ENCODE results near the gene ANKRD55.
A peak's percentile ranks its signal among the peaks of the same experiment; 100 is the strongest.
"Not testable (repeated sequence)": the region's sequence is repeated elsewhere in the genome, so short reads cannot be mapped to it uniquely, and the experiment has no call there.

ANKRD55 gene

DNA sequence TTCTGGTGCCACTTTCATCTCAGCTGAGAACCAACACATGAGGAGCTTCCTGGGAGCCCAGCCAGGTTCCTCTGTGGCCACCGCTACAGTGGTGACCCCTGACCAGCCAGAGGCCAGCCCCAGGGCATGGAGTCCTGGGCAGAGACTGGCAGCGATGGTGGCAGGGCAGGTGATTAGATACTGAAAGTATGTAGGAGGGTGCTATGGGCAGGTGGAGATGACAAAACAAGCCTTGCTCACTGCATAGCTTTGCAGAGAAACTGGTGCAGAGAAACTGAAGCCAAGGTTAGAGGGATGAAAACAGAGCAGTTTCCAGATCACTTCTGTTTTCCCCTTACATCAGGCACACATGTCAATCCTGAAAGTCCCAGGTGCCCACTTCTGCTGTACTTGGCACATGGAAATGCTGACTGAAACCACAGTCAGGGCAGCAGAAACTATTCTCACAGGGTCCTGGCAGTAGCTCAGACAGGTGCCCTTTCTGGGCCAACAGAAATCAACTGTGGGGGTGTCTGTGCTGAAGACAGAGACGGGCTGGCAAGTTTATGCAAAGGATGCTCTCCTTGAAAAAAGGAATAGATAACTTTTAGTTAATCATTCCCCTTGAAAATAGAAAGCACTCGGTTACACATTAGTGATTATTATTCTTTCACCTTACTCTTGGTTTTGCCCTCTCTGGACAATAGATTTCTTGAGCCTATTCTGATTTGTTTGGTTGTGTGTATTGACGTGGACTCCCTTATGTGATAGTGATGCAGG, 90.3 kb downstream of the ANKRD55 start:
- DNase-seq = no peak

DNA sequence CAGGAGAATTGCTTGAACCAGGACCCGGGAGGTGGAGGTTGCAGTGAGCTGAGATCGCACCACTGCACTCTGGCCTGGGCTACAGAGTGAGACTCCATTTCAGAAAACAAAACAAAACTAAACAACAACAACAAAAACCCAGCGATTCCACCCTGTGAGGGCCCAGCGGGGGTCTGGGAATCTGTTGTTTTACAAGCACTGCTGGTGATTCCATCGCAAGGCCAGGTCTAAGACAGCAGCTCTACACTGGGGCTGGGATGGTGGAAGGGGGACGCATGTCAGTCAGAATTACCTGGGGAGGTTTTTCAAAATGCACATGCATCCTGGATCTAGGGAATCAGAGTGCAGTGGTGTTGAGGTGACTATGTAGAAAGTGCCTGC, 90.9 kb downstream of the ANKRD55 start:
- DNase-seq = no peak

DNA sequence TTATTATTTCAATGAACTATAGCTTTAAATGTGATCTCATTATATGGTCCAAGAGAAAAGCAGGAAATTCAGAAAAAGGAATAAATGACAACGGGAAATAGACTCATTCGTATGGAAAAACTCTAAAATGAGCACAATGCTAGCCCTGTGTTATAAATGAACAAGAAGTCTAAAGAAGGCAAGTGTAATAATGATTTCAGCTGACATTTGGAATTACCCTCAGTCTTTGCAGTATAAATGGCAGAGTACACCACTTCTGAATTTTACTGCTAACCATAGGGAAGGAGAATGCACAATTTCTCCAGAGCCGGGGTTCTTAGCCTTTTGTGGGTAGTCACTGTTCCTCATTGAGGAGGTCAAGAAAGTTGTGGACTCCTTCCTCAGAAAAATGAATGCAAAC, 93.1 kb downstream of the ANKRD55 start:
- no peak for DNase-seq

DNA sequence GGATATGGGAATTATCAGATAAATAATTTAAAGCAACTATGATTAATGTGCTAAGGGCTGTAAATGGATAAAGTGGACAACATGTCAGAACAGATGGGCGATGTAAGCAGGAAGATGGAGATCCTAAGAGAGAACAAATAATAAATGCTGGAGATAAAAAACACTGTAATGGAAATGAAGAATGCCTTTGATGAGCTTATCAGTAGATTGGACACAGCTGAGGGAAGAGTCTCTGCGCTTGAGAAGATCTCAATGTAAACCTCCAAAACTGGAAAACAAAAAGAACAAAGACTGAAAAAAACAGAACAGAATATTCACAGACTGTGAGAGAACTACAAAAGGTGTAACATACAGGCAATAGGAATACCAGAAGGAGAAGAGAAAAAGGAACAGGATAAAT, 102.5 kb downstream of the ANKRD55 start:
- no peak for DNase-seq

DNA sequence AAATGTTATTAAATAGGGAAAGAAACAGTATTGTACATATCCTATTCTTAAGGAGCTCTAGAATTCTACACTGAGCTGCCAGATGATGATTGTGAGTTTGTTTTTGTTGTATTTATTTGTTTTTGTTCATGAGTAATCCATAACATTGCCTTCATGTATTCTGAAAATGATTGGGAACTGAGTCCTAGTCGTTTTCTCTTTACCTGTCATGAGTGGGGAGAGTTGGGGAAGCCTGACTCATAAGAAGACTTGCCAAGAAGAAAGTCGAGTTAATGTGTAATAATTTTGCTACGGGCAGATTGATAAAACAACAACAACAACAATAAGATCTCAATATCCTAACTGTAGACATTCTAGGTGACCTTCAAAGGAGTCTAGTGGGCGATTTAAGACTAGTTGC, 103.8 kb downstream of the ANKRD55 start:
- no peak for DNase-seq

DNA sequence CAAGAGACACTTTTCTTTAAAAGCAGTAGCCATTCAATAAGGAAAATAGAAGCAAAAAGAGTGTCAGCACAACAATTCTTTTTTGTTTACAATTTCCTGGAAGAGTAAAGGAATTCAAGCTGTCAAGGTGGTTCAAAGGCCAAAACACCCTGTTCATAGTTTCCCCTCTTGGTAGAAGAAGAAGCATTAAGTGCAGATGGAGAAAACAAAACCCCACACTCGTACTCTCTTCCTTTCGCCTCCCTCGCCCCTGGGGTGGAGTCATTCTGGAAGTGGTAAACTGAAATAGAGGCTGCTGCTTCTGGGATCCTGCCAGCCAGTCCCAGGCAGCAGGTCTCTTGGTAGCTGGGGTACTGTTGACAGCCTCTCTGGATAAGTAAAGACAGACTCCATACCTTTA, 105.0 kb downstream of the ANKRD55 start:
- DNase-seq = peak; percentile 30

DNA sequence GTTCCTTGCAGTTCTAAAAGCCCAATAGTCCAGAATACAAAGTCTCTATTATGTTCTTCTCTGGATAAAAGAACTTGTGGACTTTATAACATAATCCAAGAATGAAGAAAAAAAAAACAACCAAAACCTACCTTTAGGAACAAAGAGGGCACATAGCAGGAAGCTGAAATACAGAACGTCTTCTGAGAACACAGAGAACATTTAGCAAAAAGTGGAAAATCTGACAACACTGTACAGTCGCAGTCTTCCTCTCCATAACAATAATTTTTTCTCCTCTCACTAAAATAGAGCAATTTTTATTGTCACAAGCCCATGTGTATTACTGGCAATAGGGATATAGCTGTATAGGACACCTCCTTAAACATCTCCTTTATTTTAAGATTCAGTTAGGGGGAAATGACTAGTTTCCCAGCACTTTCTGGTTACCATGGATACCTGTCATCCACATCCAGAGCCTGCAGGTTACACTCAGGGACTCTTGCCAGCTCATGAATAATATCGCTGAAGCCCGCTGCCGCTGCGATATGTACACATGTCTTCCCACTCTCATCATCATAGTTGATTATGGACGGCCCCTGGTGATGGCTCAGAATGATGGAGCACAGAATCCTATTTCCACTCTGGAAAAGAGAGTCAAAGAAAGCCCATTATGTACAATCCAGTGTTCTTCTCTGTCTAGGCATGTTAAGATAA, 106.5 kb downstream of the ANKRD55 start:
- no peak for DNase-seq

DNA sequence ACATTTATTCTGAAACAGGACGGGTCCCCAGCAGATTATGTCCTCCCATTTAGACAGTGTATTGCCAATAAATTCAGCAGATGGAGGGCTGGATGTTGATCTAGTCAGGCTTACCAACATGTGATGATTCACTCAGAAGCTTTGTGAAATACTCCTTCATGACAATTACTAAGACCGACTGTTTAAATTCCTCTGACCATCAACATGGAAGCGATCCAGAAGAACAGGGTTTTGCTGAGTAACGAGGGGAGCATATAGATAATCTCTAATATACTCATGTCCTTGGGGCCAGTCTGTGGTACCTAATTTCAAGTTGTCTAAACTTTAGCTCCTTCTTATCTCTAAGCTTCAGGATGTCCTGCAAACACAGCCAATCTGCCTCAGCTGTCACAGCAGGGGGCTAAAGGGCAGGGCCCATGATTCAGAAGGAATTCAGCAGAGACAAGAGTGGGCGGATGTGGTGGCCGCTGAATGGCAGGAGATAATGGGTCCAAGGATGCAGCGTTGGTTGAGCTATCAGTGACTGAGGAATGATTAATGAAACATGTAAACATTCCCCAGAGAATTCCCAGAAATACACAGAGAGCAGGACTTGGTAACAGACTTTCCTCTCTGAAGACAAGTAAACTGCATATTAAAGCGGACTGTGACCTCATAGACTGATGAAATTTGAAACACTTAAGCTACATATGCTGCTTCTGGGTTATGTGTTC, 109.4 kb downstream of the ANKRD55 start:
- no peak for DNase-seq

DNA sequence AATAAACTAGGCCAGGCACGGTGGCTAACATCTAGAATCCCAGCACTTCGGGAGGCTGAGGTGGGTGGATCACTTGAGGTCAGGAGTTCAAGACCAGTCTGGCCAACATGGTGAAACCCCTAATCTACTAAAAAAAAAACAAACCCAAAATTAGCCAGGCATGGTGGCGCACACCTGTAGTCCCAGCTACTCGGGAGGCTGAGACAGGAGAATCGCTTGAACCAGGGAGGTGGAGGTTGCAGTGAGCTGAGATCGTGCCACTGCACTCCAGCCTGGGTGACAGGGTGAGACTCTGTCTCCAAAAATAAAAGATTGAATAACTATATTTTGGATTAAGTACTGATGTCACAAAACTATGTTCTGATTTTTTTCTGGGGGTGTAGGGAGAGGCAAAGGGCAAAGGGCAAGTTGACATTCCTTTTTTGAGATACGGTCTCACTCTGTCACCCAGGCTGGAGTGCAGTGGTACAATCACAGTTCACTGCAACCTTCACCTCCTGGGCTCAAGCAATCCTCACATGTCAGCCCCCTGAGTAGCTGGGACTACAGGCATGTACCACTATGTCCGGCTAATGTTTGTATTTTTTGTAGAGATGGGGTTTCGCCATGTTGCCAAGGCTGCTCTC, 110.7 kb downstream of the ANKRD55 start:
- not testable (repeated sequence) for DNase-seq

DNA sequence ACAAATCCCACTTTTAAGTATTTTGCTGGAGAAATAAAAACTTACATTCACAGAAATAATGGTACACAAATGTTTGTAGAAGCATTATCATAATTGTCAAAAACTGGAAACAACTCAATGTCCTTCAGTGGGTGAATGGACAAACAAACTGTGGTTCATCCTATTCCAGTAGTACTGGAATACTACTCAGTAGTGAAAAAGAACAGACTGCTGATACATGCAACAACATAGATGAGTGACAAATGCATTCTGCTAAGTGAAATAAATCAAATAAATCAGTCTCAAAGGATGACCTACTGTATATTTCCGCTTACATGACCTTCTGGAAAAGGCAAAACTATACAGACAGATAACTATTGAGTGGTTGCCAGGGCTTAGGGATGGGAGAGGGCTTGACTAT, 114.1 kb downstream of the ANKRD55 start:
- no peak for DNase-seq

DNA sequence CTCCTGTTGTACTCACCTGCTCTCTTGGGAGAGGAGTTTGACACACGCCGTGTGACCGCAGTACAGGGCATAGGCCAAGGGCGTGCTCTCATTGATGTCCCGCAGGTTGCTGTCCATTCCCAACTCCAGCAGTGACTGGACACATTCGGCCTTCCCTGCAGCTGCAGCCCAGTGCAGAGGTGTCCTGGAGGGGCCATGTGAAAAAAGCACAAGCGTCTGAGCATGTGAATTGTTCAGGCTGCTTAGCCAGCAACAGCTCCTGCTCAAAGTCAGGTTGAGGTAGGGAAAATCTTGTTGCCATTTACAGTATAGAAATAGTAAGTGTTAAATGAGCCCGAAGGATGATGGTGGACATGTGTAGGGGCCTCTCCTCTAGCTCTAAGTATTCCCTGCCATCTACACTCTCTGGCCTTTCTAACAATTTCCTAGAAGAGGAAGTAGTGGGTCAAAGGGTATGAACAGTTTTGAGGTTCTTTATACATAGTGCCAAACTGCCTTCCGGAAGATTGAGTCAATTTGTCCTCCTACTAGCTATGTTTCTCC, 116.5 kb downstream of the ANKRD55 start:
- DNase-seq = no peak

DNA sequence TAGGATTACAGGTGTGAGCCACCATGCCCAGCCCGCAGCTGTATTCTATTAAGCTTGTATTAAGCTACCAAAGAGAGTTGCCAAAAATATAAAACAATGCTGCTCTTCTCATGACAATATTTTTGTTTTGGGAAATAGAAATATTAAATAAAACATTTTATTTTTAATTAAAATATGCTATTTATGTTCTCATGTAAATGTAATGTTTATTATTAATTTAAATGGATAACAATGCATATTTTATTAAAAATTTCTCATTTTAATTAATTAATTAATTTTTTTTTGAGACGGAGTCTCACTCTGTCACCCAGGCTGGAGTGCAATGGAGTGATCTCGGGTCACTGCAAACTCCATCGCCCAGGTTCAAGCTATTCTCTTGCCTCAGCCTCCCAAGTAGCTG, 117.5 kb downstream of the ANKRD55 start:
- DNase-seq = no peak

DNA sequence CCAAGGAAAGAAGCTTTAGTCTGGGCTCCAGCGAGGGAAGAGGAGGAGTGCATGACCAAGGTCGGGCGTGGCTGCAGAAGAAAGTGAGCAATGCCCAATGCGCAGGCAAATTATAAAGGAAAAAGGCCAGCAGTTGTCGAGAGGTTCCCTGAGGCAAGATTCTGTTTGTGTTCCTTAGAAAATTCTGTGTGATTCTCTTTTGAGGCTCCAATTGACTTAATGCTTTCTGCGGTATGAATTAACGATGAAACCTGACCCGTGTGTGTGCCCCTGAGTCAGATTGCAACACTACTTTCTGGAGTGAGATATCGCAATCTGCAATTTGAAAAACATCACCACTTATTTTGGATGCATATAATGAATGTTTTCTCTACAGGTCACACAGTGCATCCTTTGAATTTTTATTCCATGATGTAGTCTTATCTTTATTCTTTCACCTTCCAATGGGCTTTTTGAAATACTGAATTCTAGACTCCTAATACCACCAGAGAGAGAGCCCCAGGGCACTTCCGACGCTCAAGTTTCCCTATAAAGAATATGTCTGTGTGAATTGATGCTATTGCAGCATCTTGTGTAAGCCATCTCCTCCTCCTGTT, 120.5 kb downstream of the ANKRD55 start:
- DNase-seq = no peak

DNA sequence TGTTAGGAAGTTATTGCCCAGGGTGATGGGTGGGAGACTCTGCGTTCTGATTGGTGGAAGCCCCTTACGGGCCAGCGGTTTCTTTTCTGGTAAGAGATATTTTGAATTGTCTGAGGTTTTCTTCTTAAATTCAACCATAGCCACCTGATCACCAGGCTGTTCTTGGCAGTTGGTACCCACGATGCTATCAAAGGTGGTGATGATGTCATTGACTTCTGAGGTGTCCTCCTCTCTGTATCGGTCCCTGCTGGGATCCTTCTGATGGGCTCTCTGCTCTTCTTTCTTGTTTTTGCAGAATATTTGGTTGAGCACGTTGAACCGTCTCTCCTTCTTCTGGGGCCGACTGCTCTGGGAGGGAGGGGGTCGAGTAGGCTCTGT, 121.7 kb downstream of the ANKRD55 start:
- DNase-seq = no peak

DNA sequence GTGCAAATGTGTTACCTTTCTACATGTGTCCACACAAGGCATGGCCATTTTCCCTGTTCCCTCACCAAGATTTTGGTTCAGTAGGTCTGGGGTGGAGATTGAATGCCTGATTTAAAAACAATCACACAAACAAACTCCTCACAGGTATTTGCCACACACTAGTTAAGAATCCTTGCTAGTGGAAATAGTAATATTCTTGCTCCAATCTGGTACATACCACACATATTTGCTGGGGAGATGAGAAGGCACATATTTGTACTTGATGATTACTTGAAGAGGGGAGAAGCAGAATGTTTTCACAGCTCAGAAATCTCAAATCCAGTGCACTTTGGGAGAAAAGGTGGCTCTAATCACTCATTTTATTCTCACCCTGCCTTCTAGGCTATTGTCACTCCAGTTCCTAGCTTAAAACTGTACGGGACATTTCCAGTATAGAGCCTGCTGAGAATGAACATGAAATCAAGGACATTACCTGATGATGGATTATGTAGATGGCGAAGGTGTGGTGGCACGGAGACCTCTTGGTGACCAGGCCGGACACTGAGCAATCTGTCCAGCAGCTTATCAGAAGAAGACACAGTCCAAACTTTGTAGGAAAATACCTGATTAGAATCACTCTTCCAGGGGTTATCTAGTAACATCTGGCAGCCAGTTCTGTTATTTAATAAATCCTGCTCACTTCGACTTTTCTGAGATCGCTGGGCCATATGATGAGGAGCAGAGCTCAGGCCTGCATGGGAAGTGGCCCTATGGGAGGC, 122.3 kb downstream of the ANKRD55 start:
- DNase-seq = no peak

DNA sequence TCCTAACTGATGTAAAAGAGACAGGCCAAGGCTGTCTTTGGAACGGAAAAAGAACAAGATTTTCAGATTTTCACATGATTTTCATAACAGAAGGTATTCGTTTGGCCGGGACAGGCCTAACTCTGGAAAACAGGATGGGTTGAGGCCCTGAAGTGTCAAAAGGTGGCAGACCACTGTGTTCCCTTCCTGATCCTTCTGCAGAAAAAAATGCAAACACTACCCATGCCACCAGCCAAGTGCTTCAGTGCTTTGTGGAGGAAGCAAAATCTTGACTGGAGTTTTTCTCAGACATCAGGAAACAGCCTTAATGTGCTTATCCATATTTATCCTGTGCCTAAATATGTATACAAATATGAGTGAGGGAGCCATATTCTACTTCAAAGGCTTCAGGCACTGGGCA, 124.9 kb downstream of the ANKRD55 start:
- DNase-seq = no peak

DNA sequence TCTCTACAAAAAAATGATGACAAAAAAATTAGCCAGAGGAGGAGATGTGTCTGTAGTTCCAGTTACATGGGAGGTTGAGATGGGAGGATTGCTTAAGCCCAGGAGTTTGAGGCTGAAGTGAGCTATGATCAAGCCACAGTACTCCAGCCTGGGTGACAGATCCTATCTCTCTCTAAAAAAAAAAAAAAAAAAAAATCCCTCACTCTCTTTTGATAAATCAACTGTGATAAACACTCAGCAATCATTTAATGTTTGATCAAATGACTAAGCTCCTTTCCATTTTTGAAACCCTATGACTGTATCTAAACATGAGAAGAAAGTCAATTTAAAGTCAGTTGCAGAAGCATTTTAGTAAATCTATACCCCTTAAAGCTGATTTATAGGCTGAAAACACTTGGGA, 126.3 kb downstream of the ANKRD55 start:
- no peak for DNase-seq

DNA sequence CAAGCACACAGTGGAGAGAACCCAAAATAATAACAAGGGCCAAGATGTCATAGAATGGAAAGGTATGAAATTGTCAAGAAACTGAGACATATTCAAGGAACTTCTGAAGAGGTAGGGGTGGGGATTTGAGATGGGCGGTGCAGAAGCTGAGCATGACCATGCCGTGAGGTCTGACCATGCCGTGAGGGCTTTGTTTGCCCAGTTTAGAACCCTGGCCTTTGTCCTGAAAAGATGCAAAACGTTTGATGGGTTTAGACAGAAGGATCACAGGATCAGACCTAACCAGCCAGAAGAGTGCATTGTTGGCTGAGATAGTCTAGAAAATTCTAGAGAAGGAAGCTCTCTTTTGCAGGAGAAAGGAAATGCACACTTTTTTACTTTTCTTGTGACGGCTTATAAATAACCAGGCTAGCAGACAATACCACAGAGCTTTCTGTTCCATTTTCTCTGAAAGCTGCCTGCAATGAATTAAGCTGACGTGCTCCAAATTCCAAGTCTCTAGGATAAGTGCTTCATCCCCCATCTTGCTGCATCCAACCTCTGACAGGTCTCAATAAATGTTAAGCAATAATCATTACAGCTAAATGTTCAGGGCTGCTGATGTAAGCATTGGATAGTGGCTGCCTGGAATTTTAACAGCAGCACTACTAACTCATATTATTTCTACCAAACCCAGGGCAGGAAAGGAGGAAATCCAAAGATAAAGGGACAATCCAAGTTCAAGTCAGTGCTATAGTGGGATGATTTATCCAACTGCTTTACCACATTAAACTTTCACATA, 127.4 kb downstream of the ANKRD55 start:
- DNase-seq = no peak

DNA sequence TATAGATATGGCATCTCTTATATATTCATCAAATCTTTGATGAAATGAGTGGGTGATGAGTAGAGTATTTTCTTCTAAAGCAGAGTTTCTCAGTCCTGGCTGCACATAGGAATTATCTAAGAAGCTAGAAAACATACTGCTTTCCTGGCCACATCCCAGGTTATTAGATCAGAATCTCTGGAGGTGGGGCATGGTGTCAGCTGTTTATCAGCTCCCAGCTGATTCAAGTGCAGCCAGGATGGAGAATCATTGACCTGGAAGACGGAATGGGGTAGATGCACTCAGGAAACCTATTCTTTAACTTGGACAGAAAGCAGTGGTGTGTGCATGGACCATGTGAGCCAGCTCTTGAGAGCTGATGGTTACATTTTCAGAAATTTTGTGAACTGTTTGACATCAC, 130.2 kb downstream of the ANKRD55 start:
- DNase-seq = no peak

DNA sequence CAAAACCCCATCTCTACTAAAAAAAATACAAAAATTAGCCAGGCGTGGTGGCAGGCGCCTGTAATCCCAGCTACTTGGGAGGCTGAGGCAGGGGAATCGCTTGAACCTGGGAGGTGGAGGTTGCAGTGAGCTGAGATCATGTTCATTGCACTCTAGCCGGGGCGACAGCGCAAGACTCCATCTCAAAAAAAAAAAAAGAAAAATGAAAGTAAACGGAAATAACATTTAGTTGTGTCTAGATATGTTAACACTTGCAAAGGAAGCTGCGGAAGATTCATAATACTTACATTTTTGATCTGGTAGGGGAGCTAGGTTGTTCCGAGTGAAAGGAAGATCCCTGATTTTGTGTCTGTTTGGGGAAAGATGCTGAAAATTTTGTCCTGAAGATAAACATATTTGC, 130.9 kb downstream of the ANKRD55 start:
- DNase-seq = not testable (repeated sequence)

DNA sequence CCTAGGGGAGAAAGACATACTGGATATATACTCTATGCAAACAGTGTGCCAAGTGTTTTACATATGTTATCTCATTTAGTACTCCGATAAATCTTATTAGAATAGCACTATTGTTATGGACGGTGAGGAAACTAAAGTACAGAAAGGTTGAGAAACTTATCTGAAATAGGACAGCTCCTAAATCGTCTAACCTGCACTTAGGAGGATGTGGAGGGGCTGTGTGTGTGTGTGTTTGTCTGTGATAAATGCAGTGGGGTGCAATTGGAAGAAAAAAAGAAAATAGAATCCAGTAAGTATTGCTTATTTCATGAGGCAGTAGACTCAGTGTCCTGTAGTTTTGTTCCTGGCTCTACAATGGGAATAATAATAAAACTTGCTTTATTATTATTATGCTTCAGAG, 131.9 kb downstream of the ANKRD55 start:
- DNase-seq = no peak

Data from stimulated activated CD4-positive, alpha-beta T cell treated with anti-CD3 and anti-CD28 coated beads, Interleukin-4, amount 100 ng/mL, for 1 hour (primary cell).